ENCODE data around the gene ZDHHC7. TPM values are rescaled to one million over a fixed set of nuclear protein-coding genes. Genes with fewer than 3 reads are reported as not detected.
A peak's percentile ranks its signal among the peaks of the same experiment; 100 is the strongest.

ZDHHC7 gene
- total and polyA plus RNA-seq, 9 of the 15 experiments (the other 6 are each of a cell fraction or from before 2014, with no cell fraction given), result 1.7 to 49.7 (median 37.4) TPM

DNA sequence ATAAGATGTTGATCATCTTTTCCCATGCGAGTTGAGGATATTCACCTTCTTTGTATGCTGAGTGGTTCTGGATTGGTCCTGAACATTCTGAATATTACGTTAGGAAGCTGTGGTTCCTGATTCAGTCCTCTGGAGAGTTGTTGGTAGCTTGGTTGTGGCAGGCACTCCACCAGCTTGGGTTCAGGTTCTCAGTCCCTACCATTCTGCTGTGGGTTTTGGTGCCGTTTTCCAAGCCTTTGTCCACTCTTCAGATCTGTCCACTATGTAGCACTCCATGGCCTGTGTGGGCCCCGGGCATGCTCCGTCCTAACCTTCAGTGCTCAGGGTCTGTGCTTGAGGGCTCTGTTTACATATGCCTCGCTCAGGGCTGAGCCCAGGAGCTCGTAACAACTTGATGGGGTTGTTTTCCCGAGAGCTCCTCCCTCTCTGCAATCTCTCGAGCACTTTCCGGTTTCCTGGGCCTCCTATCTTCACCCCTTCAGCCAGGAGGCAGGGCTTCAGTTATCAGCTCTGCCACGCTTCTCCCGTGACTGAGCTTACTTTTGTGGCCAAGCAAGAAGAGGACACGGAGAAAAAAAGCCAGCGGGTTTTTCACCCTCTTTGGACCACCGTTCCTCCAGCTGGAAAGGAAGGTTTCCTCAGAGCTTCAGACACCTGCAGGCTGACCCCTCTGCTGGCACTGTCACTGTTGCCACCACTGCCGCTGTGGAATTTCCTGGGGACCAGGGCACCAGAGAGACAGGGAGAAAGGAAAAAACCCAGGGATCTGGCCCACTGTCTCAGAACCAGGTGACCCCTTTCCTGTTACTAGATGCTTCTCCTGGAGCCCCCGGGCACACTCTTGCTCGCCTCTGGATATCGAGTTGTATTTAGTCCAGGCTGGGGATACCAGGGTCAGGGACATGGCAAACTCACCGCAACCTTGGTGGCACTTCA lies 35.9 kb upstream of the ZDHHC7 start (continued):
- TF ChIP-seq ZNF644 (tag; IDR thresholded peaks at IDR 0.05; ENCODE audit: low read depth), result 0 out of 2 replicates have a peak, but pooled peaks have one; percentile 72
- no peak for TF ChIP-seq ZFP36 (IDR thresholded peaks at IDR 0.05; ENCODE audit: low read depth, low read length, partially characterized antibody)
- no peak for TF ChIP-seq CBX2 (IDR thresholded peaks at IDR 0.05; ENCODE audit: insufficient read depth, low read length, poor library complexity, severe bottlenecking)
- TF ChIP-seq ZNF184 (CRISPR knock-in tag; IDR thresholded peaks at IDR 0.05), result no peak
- no peak for TF ChIP-seq TCF7L2 (IDR thresholded peaks at IDR 0.05; ENCODE audit: low read depth, low read length)
- no peak for TF ChIP-seq RHOXF2B (CRISPR knock-in tag; conservative IDR thresholded peaks at IDR 0.05)
- TF ChIP-seq FOXJ2 (tag; IDR thresholded peaks at IDR 0.05), result peak; percentile 91
- TF ChIP-seq, protein P1, sequence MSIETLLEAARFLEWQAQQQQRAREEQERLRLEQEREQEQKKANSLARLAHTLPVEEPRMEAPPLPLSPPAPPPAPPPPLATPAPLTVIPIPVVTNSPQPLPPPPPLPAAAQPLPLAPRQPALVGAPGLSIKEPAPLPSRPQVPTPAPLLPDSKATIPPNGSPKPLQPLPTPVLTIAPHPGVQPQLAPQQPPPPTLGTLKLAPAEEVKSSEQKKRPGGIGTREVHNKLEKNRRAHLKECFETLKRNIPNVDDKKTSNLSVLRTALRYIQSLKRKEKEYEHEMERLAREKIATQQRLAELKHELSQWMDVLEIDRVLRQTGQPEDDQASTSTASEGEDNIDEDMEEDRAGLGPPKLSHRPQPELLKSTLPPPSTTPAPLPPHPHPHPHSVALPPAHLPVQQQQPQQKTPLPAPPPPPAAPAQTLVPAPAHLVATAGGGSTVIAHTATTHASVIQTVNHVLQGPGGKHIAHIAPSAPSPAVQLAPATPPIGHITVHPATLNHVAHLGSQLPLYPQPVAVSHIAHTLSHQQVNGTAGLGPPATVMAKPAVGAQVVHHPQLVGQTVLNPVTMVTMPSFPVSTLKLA (conservative IDR thresholded peaks at IDR 0.05), result no peak
- TF ChIP-seq EP400 (IDR thresholded peaks at IDR 0.05), result no peak
- TF ChIP-seq HSF4 (CRISPR knock-in tag; IDR thresholded peaks at IDR 0.05; ENCODE audit: borderline replicate concordance), result no peak; the same call in 1 of the 2 replicates
- no peak for TF ChIP-seq SRSF7 (optimal IDR thresholded peaks at IDR 0.05; ENCODE audit: low read depth, low read length)
- 0 out of 2 replicates have a peak, but pooled peaks have one; percentile 19 for TF ChIP-seq ZNF280B (CRISPR knock-in tag; IDR thresholded peaks at IDR 0.05)
- TF ChIP-seq BACH1 (tag; IDR thresholded peaks at IDR 0.05), result no peak
- TF ChIP-seq ZFX (CRISPR knock-in tag; IDR thresholded peaks at IDR 0.05), result no peak
- TF ChIP-seq SMARCC2 (IDR thresholded peaks at IDR 0.05; ENCODE audit: low read depth), result peak; percentile 91
- peak in 1 of 2 experiments; percentile 5; a peak in 1 of 4 replicates for TF ChIP-seq SIN3A (IDR thresholded peaks at IDR 0.05; ENCODE audit: borderline replicate concordance in 2 of 2, control insufficient read depth in 1 of 2, low read depth in 2 of 2, low read length in 2 of 2)
- TF ChIP-seq NKRF (IDR thresholded peaks at IDR 0.05; ENCODE audit: borderline replicate concordance), result no peak
- peak; percentile 91 for TF ChIP-seq MTA3 (IDR thresholded peaks at IDR 0.05; ENCODE audit: borderline replicate concordance)
- TF ChIP-seq SFPQ (IDR thresholded peaks at IDR 0.05; ENCODE audit: low read depth, low read length), result no peak

Data from K562 (cell line).